ENCODE results near the gene NAGK.

GRCh38 chr2:71042287-71042686 is 26.2 kb upstream of the NAGK start:
- TF ChIP-seq CTCF (IDR thresholded peaks at IDR 0.05) (no peak), POLR2A (IDR thresholded peaks at IDR 0.05) (no peak), EP300 (IDR thresholded peaks at IDR 0.05; ENCODE audit: low read depth) (no peak), POLR2AphosphoS5 (IDR thresholded peaks at IDR 0.05) (no peak)

Measured in transverse colon (tissue), 4 donors.